Fibroblast of pulmonary artery (primary cell): ENCODE measurements around the gene GPX4.

Source experiments
- DNase-seq: peaks from one replicate; pipeline ENCODE4 v3.0.0-alpha.2; 2010; ENCODE audit warnings: low read depth
- H3K4me3 ChIP-seq: replicated peaks from 2 replicates; pipeline ENCODE4 v1.5.1; 2011; ENCODE audit warnings: low read depth, mild to moderate bottlenecking, control low read depth, low read length, moderate library complexity
- TF ChIP-seq, protein P1 (sequence below): IDR thresholded peaks from 2 replicates; pipeline ENCODE4 v1.5.1; 2011; ENCODE audit warnings: mild to moderate bottlenecking, control low read depth, low read length, inconsistent platforms; ENCODE audit errors: missing control alignments

The GPX4 gene

DNA sequence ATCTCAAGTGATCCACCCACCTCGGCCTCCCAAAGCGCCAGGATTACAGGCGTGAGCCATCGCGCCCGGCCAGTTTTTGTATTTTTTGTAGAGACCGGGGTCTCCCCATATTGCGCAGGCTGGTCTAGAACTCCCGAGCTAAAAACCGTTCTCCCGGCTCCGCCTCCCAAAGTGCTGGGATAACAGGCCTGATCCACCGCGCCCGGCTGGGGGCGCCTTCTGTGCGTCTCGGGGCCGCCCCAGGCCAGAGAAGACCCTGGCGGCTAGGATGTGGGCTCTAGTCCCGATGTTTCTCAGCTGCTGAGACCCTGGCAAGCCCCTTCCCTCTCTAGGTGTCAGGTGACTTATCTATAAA, 33.2 kb upstream of the GPX4 start:
- TF ChIP-seq, protein P1, sequence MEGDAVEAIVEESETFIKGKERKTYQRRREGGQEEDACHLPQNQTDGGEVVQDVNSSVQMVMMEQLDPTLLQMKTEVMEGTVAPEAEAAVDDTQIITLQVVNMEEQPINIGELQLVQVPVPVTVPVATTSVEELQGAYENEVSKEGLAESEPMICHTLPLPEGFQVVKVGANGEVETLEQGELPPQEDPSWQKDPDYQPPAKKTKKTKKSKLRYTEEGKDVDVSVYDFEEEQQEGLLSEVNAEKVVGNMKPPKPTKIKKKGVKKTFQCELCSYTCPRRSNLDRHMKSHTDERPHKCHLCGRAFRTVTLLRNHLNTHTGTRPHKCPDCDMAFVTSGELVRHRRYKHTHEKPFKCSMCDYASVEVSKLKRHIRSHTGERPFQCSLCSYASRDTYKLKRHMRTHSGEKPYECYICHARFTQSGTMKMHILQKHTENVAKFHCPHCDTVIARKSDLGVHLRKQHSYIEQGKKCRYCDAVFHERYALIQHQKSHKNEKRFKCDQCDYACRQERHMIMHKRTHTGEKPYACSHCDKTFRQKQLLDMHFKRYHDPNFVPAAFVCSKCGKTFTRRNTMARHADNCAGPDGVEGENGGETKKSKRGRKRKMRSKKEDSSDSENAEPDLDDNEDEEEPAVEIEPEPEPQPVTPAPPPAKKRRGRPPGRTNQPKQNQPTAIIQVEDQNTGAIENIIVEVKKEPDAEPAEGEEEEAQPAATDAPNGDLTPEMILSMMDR, result peak; percentile 14
- DNase-seq, result no peak
- no peak overlapping the region for H3K4me3 ChIP-seq

DNA sequence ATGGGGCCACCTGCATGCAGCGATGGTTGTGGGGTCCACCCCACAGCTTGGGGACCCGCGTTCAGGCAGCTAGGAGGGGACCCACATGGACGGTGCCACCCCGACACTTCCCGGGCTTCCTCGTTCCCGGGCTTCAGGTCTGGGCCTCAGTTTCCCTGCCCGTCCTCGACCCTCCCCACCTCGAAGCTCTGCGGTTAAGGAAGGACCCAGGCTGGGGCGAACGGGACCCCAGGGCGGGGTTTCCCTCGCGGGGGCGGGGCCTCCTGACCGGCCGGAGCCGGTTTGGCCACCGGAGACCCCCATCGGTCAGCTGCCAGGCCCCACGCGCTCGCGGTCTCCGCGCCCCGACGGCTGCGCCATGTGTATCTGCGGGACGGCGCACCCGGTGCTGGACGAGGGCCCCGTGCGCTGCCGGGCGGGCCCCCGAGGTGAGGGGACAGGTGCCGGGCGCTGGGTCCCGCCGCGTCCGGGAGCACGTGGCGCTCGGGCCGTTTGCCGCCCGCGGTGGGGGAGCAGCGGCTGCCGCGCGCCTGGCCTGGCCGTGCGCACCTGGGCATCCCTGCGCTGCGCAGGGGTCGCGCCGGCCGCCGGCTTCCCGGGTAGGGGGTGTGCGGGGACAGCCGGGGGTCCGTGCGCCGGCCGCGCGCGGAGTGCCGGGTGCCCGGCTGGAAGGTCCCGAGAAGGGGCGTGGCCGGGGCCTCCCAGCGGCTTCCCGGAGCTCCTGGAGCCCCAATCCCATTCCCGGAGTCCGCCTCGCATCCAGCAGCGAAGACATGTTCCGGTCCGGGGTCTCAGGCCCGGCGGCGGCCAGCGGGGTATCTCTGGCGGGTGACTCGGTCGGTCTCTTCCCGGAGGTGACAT, 32.6 kb upstream of the GPX4 start:
- H3K4me3 ChIP-seq, result no peak overlapping the region
- TF ChIP-seq, protein P1, result no peak
- no peak for DNase-seq

DNA sequence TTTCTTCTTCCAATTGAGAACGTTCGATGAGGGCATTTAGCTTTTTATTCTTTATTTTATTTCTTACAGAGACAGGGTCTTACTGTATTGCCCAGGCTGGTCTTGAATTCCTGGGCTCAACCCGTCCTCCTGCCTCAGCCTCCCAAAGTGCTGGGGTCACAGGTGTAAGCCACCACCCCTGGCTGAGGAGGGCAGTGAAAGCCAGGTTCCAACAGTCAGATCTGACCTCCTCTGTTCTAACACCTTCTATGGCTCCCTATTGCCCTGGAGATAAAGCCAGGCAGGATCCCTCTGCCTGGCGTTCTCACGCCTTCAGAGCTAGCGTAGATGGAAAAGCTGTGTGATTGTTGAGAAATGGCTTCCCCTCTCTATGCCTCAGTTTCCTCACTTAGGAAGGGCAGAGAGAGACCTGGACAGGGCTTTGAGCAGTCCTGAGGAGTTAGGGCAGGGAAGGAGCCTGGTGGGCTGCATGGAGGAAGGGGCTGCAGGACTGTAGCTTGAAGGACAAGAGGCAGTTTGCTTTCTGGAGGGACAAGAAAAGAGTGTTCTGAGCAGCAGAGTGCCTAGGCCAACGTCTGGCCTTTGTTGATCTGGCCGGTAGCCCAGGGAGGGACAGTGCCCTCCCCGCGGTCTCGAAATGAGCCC, 31.3 kb upstream of the GPX4 start:
- TF ChIP-seq, protein P1, result no peak
- no peak for DNase-seq
- no peak overlapping the region for H3K4me3 ChIP-seq

DNA sequence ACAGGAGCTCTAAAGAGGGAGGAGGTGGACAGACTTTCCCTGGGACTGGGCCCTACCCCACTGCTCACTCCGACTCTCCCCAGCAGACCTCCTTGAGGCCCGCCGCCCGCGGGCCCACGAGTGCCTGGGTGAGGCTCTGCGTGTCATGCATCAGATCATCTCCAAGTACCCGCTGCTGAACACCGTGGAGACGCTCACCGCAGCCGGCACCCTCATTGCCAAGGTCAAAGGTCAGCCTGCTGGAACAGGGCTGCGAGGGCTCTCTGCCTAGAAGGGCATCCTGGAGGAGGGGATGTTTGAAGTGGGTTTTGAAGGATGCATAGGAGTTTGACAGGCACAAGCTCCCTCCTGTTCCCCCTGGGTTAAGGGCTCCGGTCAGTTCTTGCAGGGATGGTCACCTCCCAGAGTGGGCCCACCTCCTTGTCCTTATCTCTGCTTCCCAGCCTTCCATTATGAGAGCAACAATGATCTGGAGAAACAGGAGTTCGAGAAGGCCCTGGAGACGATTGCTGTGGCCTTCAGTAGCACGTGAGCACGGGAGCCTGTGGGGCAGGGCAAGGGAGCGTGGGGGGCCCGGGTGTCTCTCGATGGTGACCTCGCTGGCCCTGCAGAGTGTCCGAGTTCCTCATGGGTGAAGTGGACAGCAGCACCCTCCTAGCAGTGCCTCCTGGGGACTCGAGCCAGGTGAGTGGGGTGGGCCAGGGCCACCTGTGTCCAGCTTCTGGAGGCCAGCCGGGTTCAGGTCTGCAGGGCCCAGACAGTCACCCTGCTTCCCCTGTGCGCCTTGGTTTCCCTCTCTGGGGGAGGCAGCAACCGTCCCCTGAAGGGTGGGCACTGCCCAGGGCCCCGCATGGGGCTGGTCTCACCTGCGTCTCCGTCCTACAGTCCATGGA, 30.5 kb upstream of the GPX4 start:
- TF ChIP-seq, protein P1, result no peak
- H3K4me3 ChIP-seq, result no peak overlapping the region
- no peak for DNase-seq

DNA sequence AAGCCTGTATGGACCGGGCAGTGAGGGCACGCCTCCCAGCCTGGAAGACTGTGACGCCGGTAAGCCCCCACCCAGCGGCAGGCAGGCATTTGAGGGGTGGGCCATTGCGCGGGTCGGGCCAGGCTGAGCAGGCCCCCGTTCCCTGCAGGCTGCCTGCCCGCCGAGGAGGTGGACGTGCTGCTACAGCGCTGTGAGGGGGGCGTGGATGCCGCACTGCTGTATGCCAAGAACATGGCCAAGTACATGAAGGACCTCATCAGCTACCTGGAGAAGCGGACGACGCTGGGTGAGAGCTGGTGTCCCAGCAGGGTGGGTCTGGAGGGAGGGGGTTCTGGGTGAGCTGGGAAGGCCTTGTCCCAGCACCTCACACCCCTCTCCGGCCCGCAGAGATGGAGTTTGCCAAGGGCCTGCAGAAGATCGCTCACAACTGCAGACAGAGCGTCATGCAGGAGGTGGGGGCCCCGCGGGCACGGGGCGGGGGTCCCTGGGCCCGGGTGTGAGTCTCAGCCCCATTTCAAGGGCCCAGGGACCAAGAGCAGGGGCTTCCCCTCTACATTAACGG, 29.8 kb upstream of the GPX4 start:
- DNase-seq, result no peak

DNA sequence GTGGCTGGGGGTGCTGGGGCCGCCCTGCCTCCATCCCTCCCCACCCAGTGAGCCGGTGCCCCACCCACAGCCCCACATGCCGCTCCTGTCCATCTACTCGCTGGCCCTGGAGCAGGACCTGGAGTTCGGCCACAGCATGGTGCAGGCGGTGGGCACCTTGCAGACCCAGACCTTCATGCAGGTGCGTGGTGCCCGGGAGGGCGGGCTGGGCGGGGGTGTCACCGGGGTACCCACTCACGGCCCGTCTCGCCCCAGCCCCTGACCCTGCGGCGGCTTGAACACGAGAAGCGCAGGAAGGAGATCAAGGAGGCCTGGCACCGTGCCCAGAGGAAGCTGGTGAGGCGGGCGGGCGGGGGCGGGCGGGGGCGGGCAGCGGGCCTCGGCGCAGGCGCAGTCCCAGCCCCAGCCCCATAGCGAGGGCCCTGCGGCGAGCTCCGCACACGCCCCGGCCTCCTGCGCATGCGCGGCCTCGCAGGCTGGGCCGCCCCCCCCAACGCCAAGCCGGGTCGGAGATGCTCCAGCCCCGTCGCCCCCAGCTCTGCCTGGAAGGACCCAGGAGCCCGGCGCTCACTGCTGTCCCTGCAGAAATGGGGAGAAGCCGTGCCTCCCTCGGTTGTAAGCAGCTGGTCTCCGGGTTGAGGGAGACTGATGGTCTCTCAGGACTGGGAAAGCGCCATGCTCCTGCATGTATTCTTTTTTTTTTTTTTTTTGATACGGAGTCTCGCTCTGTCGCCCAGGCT, 29.1 kb upstream of the GPX4 start:
- DNase-seq, result no peak
- peak overlapping the region; percentile 10 for H3K4me3 ChIP-seq

More for the DNA sequence above, 29.8 kb upstream of the GPX4 start:
- TF ChIP-seq, protein P1, result no peak
- no peak overlapping the region for H3K4me3 ChIP-seq

More for the DNA sequence above, 29.1 kb upstream of the GPX4 start:
- TF ChIP-seq, protein P1, result no peak
